HCT116 (cell line): ENCODE data around the gene SND1. TPM values are rescaled to one million over a fixed set of nuclear protein-coding genes. Genes with fewer than 3 reads are reported as not detected.

Experiments used
- ATAC-seq: fragments of 200-7000 bp; cut with Tn5 transposase; 2 replicates; pipeline ENCODE4 v1.9.1; 2020; ENCODE audit warnings: mild to moderate bottlenecking, moderate library complexity
- BruUV-seq: library from RNA; stranded (reverse); fragments of 400-500 nt; replicated peaks from 2 replicates; lab custom pipeline; 2021; lab: Mats Ljungman, UMichigan
- CTCF ChIA-PET: fragments of 300-600 bp; sonication (Branson Sonifier 250); formaldehyde crosslinking; loops from one replicate; lab custom pipeline; 2021; ENCODE audit warnings: antibody characterized with exemption; lab: Charles Lee
- POLR2A ChIA-PET: fragments of 300-600, 350-600 bp; sonication (Branson Sonifier 250); formaldehyde crosslinking; loops from one replicate; lab custom pipeline; 2021; ENCODE audit warnings: antibody characterized with exemption; lab: Charles Lee
- RAD21 ChIA-PET, 2 experiments: fragments of 300-600 bp; sonication (Branson Sonifier 250); formaldehyde crosslinking; loops; one replicate each; lab custom pipeline; 2023; ENCODE audit warnings: low total read pairs in 2 of 2; ENCODE audit not compliant: uncharacterized antibody in 2 of 2, unreplicated experiment in 2 of 2, low non-redundant PET in 1 of 2; lab: Charles Lee
- DNase-seq: peaks from one replicate; pipeline ENCODE4 v3.0.0-alpha.2; 2010; ENCODE audit warnings: low read depth, low spot score
- H2AFZ ChIP-seq: fragments of 200-600 bp; shearing (Covaris generic), sonication (generic); 2 replicates; pipeline ENCODE4 v1.6.1; 2017; ENCODE audit warnings: low read depth, mixed run types, mixed read lengths, antibody characterized with exemption, low read length; ENCODE audit not compliant: poor library complexity, severe bottlenecking
- H3K27ac ChIP-seq: 2 replicates; pipeline ENCODE4 v1.5.1; 2012; ENCODE audit warnings: low read depth, low read length
- H3K27me3 ChIP-seq: fragments of 200-600 bp; sonication (generic); 2 replicates; pipeline ENCODE4 v1.6.1; 2016; ENCODE audit warnings: mixed run types, low read length, mixed read lengths; ENCODE audit not compliant: insufficient read depth
- H3K36me3 ChIP-seq, 2 experiments: fragments of 200-500 bp in 1 of 2; fragments of 200-600 bp in 1 of 2; sonication (Bioruptor generic) in 1 of 2; sonication (generic) in 1 of 2; 2 replicates each; pipeline versions ENCODE4 v1.5.1 to v1.6.1; 2014 to 2016; ENCODE audit warnings: low read length in 2 of 2, inconsistent platforms in 1 of 2, mixed read lengths in 1 of 2, mixed run types in 1 of 2; ENCODE audit not compliant: insufficient read depth in 2 of 2, control insufficient read depth in 1 of 2
- H3K4me1 ChIP-seq, 2 experiments: fragments of 200-600 bp in 1 of 2; sonication (generic) in 1 of 2; 2 replicates each; pipeline versions ENCODE4 v1.5.1 to v1.6.1; 2012 to 2017; ENCODE audit warnings: low read length in 2 of 2, inconsistent platforms in 1 of 2, mild to moderate bottlenecking in 1 of 2, mixed read lengths in 1 of 2, mixed run types in 1 of 2, moderate library complexity in 1 of 2; ENCODE audit not compliant: insufficient read depth in 2 of 2, control insufficient read depth in 1 of 2
- H3K4me2 ChIP-seq: fragments of 200-600 bp; sonication (generic); 2 replicates; pipeline ENCODE4 v1.6.1; 2017; ENCODE audit warnings: mixed run types, low read length, mixed read lengths
- H3K4me3 ChIP-seq, 2 experiments: fragments of 200-600 bp in 1 of 2; sonication (generic) in 1 of 2; replicated peaks in 1 of 2; 2 replicates each; pipeline ENCODE4 v1.5.1; 2011 to 2016; ENCODE audit warnings: low read length in 2 of 2, control low read depth in 1 of 2, low read depth in 1 of 2, mild to moderate bottlenecking in 1 of 2, mixed read lengths in 1 of 2, mixed run types in 1 of 2
- H3K79me2 ChIP-seq: fragments of 200-600 bp; sonication (generic); 2 replicates; pipeline ENCODE4 v1.6.1; 2017; ENCODE audit warnings: mild to moderate bottlenecking, mixed run types, low read length, moderate library complexity, mixed read lengths; ENCODE audit not compliant: insufficient read depth
- H3K9ac ChIP-seq: fragments of 200-600 bp; sonication (generic); 2 replicates; pipeline ENCODE4 v1.6.1; 2016; ENCODE audit warnings: low read length, mixed read lengths
- H3K9me2 ChIP-seq: fragments of 200-600 bp; sonication (generic), shearing (Covaris generic); 2 replicates; pipeline ENCODE4 v1.6.1; 2017; ENCODE audit warnings: mixed run types, mild to moderate bottlenecking, moderate library complexity; ENCODE audit not compliant: insufficient read depth
- H3K9me3 ChIP-seq, 2 experiments: fragments of 200-500 bp in 1 of 2; fragments of 200-600 bp in 1 of 2; sonication (Bioruptor generic) in 1 of 2; sonication (generic) in 1 of 2; 2 replicates each; pipeline ENCODE4 v1.6.1; 2014 to 2017; ENCODE audit warnings: low read length in 2 of 2, mixed read lengths in 2 of 2, inconsistent platforms in 1 of 2, low read depth in 1 of 2, mild to moderate bottlenecking in 1 of 2, mixed run types in 1 of 2, moderate library complexity in 1 of 2; ENCODE audit not compliant: control insufficient read depth in 1 of 2, insufficient read depth in 1 of 2
- H4K20me1 ChIP-seq: fragments of 200-600 bp; sonication (generic), shearing (Covaris generic); 2 replicates; pipeline ENCODE4 v1.6.1; 2017; ENCODE audit warnings: mixed run types, mild to moderate bottlenecking, moderate library complexity; ENCODE audit not compliant: insufficient read depth
- CBX3 ChIP-seq: IDR thresholded peaks from 2 replicates; pipeline ENCODE4 v1.6.1; 2012; ENCODE audit warnings: low read depth
- CTCF ChIP-seq, 3 experiments: fragments of 200-600 bp in 1 of 3; sonication (generic) in 1 of 3; IDR thresholded peaks in 2 of 3; conservative IDR thresholded peaks in 1 of 3; 2 replicates each; pipeline ENCODE4 v1.5.1; 2012 to 2017; ENCODE audit warnings: low read depth in 2 of 3, low read length in 2 of 3, antibody characterized with exemption in 1 of 3, borderline replicate concordance in 1 of 3, control low read depth in 1 of 3, mild to moderate bottlenecking in 1 of 3, mixed read lengths in 1 of 3, mixed run types in 1 of 3, moderate library complexity in 1 of 3; ENCODE audit not compliant: insufficient read depth in 1 of 3
- EGR1 ChIP-seq: IDR thresholded peaks from 2 replicates; pipeline ENCODE4 v1.6.1; 2012; ENCODE audit warnings: low read depth
- EZH2 ChIP-seq: fragments of 200-600 bp; sonication (generic); IDR thresholded peaks from 2 replicates; pipeline ENCODE4 v1.6.1; 2017; ENCODE audit warnings: antibody characterized with exemption, mixed run types
- JUND ChIP-seq: IDR thresholded peaks from 2 replicates; pipeline ENCODE4 v1.6.1; 2012
- MAX ChIP-seq: IDR thresholded peaks from 2 replicates; pipeline ENCODE4 v1.6.1; 2012
- POLR2A ChIP-seq: IDR thresholded peaks from 2 replicates; pipeline ENCODE4 v1.7.0; 2011; ENCODE audit warnings: borderline replicate concordance; ENCODE audit not compliant: insufficient read depth, insufficient read length; ENCODE audit errors: extremely low read depth
- POLR2AphosphoS5 ChIP-seq: IDR thresholded peaks from 2 replicates; pipeline ENCODE4 v1.6.1; 2011; ENCODE audit warnings: mild to moderate bottlenecking, low read depth, low read length, moderate library complexity
- ZNF274 ChIP-seq: fragments of 200-500 bp; sonication (Bioruptor generic); IDR thresholded peaks from 2 replicates; pipeline ENCODE4 v1.6.1; 2014; ENCODE audit warnings: mild to moderate bottlenecking, low read depth, low read length, inconsistent platforms
- intact Hi-C: fragments of 100-400 bp; cut with micrococcal nuclease; formaldehyde crosslinking; loops from 2 replicates; pipeline ENCODE4 v1.10.0; 2022
- total RNA-seq: library from RNA; stranded (reverse); gene quantifications from one replicate; pipeline ENCODE4 v1.2.1, GENCODE V29; 2021; ENCODE audit not compliant: unreplicated experiment

The SND1 gene
- total RNA-seq, 1 experiment from 2014 or later = 169 TPM

- H3K9me3 ChIP-seq = no peaks in the 10 kb centered on the region
- intact Hi-C loops = no loop called here
- peak; percentile 47; the same call in 1 of the 2 replicates for ATAC-seq
- POLR2A ChIA-PET = no interaction called here
- TF ChIP-seq ZNF274 (no peak), CBX3 (no peak), EGR1 (no peak), MAX (no peak), POLR2A (no peak)
- H4K20me1 ChIP-seq = no peaks in the 10 kb centered on the region
- no peak overlapping the region for H3K27ac ChIP-seq
- no peak overlapping the region for H2AFZ ChIP-seq
- H3K79me2 ChIP-seq = no peaks in the 10 kb centered on the region
- H3K4me3 ChIP-seq = no peak overlapping the region
- H3K36me3 ChIP-seq = no peaks in the 10 kb centered on the region
- CTCF ChIA-PET = no interaction called here
- no peaks in the 10 kb centered on the region for H3K9me2 ChIP-seq
- no peak overlapping the region for H3K9ac ChIP-seq
- no peaks in the 10 kb centered on the region; a peak in 1 of 4 replicates for H3K4me1 ChIP-seq
- no peak for DNase-seq
- no peaks in the 10 kb centered on the region for H3K27me3 ChIP-seq
- no peak overlapping the region for H3K4me2 ChIP-seq
- RAD21 ChIA-PET = no interaction called here
- no TSS peak for BruUV-seq
Observed at GRCh38 chr7:128053991-128054390, 402.0 kb downstream of the SND1 start.

GRCh38 chr7:128054511-128054910 lies 402.5 kb downstream of the SND1 start:
- intact Hi-C loops = no loop called here
- Histone ChIP-seq H3K4me3 (no peak overlapping the region), H3K27ac (no peak overlapping the region), H3K9ac (no peak overlapping the region), H3K27me3 (no peaks in the 10 kb centered on the region), H3K4me2 (no peak overlapping the region), H2AFZ (no peak overlapping the region), H3K4me1 (no peaks in the 10 kb centered on the region; a peak in 1 of 4 replicates), H3K9me2 (no peaks in the 10 kb centered on the region), H3K9me3 (no peaks in the 10 kb centered on the region), H3K79me2 (no peaks in the 10 kb centered on the region), H3K36me3 (no peaks in the 10 kb centered on the region), H4K20me1 (no peaks in the 10 kb centered on the region)
- no peak for DNase-seq
- ChIA-PET CTCF (no interaction called here), POLR2A (no interaction called here), RAD21 (no interaction called here)
- no TSS peak for BruUV-seq
- no peak for ATAC-seq
- no peak for TF ChIP-seq JUND
- no peak for TF ChIP-seq EZH2
- TF ChIP-seq POLR2AphosphoS5 = no peak
- TF ChIP-seq CTCF (IDR thresholded peaks at IDR 0.05 in 2 of 3, conservative IDR thresholded peaks at IDR 0.05 in 1 of 3; ENCODE audit: borderline replicate concordance in 1 of 3, insufficient read depth in 1 of 3, low read depth in 2 of 3, low read length in 2 of 3) = no peak
